SH-SY5Y (cell line): ENCODE data around the gene AMBP.

Experiments used
- GATA2 ChIP-seq: IDR thresholded peaks from 2 replicates; pipeline ENCODE4 v1.6.1; 2011; ENCODE audit warnings: mild to moderate bottlenecking, low read depth, low read length
- GATA3 ChIP-seq: IDR thresholded peaks from 2 replicates; pipeline ENCODE4 v1.6.1; 2011; ENCODE audit warnings: low read depth, mild to moderate bottlenecking, low read length, moderate library complexity

AMBP gene

DNA sequence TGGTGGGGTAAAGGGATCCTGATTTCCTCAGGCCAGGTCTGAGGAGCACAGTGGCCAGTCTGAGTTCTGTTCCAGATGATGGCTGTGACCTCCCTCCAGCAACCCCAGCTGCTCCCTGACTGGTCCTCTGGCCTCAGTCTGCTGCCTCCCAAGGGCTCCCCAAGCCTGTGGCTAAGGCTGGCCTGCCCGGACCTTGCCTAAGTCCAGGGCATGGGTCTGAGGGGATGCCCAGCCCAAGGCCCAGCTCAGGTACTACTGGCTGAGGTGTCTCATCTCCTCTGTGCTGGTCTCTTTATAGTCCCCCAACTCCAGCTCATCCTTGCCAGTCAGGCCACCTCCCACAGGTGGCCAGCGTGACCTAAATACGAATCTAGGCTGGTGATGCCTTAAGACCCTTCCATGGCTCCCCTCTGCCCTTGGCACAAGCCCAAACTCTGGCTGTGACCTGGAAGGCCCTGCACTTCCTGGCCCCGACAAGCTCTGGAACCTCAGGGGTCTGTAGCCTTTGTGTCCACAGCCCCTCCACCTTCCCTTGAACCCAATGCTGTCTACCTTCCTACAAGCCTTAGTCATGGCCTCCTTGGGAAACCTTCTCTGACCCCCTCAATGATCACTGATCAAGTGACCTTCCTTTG lies 11.2 kb upstream of the AMBP start:
- TF ChIP-seq GATA2 (no peak), GATA3 (no peak)

DNA sequence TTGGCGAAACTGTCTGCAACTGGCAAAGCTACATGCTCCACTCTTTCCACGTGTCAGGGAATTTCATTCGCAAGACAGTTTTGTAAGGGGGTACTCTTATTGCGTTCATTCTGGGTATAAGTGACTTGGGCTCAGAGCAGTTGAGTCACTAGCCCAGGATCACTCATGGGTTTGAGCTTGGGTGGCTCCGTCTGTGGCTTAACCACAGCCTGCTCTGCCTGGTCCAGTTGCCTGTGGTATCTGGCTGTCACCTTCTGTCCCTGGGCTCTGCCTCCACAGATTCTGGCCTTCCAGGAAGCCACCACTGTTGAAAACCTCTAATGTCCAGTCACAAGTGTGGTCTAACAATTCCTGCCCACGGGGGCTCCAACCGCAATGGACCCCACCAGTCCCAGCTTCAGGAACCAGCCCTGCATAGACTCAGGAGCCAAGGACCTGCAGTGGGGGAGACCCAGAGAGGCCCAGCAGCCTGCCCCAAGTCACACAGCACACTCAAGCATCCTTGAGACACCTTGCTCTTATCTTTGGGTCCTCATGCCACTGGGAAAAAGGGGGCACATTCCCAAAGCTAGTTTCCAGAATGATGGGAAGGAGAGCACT lies 10.6 kb upstream of the AMBP start:
- no peak for TF ChIP-seq GATA3
- no peak for TF ChIP-seq GATA2

DNA sequence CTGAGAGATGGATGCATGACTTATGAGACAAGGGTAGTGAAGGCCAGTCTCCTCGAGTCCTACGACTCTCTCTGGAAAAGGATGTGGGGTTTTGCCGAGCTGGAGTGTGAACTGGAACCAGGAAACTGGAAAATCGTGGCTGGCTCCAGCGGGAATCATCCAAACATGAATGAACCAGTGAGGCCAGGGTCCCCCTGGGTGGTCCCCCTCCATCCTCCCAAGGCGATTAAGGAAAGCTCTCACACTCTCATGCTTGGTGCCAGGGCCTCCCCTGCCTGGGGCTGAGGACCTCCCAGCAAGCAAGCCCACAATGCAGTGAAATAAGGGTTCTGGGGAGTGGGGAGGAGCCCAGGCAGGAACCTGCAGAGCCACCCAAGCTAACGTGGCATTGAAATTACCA lies 9.6 kb upstream of the AMBP start:
- no peak for TF ChIP-seq GATA3
- no peak for TF ChIP-seq GATA2

DNA sequence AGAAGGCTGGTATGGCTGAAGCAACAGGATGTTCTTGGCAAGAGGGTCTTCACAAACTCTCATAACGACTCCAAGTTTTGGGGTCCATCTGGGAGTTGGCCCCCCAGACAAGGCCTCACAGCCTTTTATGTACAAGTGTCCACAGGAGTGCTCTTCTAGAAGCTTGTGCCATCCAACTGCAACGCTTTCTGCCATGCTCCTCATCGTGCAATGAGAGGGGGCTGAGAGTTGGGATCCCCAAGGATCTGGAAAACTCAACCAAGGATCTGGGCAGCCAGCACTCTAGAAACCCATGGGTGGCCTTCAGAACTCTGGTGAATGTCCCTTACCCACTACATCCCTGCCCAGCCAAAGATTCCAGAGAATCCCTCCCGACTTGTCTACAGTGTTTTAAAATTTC lies 8.5 kb upstream of the AMBP start:
- no peak for TF ChIP-seq GATA2
- TF ChIP-seq GATA3 = no peak

DNA sequence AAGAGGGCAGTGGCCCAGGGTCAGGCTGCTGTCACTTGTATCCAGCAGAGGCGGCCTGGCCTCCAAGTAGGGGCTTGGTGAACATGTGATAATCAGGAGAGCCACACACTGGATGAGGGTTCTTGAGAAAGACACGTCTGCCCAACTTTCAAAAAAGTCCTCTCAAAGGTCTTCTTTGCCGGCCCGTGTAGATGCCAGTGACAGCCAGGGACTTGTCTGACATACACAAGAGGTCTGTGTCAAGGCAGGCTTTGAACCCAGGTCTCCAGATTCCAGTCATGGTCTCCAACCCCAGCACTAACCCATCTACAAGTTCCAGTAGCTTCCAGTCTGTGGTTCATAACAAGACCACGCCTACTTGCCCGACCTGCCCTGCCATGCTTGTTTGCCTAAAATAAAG lies 7.9 kb upstream of the AMBP start:
- no peak for TF ChIP-seq GATA3
- no peak for TF ChIP-seq GATA2

DNA sequence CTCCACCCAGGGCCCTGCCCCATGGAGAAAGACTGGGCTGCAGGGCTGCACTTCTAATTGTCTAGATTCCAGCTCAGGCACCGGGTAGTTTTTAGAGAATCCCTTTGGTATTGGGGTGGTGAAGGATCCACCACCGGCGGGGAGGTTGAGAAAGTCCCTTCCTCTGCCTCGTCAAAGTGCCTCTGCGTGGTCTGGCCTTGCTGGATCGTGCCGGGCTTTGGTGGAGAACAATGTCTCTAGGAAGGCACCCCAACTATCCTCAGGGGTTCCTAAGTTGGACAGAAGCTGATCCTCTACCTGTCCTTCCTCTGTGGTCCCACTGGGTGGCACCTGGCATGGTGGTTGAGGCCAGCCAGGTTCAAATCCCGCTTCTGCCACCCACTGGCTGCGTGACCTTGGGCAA lies 7.3 kb upstream of the AMBP start:
- TF ChIP-seq GATA2 (no peak), GATA3 (no peak)

DNA sequence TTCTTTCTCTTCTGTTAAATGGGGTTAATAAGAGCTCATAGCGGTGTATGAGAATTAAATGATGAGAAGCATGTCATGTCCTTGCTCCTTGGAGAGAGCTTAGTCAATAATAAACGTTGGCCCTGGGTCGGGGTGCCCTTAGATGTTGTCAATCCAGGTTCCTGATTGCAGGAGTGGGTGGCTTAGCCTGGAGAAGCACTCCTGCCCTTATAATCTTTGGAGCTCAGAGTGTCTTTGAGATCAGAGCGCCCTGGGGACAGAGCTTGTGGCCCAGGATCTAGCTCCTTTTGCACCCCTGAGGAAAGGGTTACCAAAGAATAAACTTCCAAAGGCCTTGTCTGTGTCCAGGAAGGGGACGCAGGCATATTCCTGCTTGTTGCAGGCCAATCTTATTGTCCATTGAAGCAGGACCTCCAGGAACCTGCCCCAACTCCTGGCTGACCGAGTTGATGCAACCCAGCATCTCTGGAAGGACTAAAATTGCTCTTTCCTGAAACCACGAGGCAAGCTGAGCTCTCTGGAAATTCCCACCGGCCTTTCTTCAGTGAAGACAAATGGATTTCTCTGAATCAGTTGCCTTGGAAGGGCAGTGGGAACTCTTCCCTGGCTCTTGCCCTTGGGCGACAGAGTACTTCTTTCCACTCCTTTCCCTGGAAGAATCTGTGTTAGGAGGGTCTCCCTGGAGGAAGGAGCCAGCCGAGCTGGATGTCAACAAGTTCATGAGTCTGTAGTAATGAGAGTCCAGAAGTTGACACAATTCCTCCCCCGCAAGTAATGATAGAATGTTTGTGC lies 6.4 kb upstream of the AMBP start:
- TF ChIP-seq GATA2 (no peak), GATA3 (no peak)

DNA sequence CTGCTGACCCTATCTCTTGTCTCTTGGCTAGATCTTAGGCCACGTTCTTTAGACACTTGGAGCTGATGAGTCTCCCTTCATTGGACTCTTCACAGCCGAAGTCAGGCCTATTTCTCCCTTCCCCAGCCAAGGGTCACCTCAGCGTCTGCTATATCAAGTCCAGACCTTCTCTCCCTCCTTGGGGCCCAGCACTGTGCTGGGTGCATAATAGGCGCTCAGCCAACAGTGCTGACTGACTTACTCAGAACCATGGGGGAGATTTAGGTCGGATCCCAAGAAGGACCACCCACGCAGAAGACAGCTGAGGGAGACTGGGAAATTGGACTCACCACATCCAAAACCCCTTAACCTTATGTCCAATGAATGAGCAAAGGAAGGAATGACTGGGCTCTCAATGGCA lies 5.6 kb upstream of the AMBP start:
- TF ChIP-seq GATA2 (no peak), GATA3 (no peak)

DNA sequence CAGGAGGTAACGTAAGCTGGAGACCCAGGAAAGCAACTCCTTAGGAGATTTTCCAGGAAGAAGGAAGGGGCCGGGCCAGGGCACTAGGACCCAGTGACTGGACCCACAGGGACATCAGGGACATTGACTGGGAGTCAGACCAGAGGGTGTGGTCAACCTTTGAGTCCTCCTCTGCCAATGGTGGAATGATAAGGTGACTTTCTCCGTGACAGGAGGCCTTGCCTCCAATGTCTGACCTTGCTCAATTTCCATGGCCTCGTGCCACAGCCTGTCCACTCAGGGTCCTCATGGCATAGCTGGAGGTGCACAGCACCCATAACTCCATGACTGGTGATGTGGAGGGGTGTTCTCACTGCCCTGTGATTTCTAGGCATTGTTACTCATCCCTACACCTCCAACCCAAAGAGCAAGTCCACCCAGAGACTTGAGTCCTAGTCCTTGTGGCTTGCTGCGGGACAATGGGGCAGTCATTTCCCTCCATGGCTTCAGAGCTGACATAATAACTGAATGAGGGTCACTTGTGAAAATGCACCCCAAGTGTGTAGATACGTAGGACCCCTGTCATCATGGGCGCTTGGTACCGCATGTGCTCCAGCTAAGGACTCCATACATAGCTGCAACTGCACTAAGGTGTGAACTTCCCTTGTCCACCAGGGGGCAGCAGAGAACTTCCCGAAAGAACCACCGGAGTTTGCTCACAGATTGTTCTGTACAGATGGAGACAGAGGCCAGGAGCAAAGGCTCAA lies 4.1 kb upstream of the AMBP start:
- TF ChIP-seq GATA2 (no peak), GATA3 (no peak)

DNA sequence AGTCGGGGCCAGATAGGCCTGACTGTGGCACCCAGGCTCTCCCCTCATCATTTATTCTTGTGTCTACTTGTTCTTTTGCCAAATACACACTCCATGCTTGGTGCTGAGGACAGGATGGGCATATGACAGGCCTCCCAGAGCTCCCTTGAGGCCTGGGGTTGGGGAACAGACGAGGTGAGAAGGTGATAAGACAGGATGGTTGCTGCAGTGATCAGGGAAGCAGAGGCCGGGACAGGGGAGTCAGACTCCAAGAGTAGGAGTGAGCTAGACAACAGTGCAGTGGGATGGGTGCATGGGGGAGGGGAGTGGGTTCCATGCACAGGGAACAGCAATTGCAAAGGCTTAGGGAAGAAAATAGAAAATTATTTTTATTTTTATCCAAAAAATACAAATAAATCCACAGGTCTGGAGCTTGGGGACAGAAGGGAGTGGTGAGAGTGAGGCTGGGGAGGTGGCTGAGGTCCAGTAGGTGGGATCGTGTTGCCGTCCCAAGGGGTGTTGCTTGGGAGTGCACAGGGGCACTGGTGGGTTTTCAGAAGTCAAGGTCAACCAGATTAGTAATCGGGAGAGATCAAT lies 3.4 kb upstream of the AMBP start:
- TF ChIP-seq GATA2 (no peak), GATA3 (no peak)

DNA sequence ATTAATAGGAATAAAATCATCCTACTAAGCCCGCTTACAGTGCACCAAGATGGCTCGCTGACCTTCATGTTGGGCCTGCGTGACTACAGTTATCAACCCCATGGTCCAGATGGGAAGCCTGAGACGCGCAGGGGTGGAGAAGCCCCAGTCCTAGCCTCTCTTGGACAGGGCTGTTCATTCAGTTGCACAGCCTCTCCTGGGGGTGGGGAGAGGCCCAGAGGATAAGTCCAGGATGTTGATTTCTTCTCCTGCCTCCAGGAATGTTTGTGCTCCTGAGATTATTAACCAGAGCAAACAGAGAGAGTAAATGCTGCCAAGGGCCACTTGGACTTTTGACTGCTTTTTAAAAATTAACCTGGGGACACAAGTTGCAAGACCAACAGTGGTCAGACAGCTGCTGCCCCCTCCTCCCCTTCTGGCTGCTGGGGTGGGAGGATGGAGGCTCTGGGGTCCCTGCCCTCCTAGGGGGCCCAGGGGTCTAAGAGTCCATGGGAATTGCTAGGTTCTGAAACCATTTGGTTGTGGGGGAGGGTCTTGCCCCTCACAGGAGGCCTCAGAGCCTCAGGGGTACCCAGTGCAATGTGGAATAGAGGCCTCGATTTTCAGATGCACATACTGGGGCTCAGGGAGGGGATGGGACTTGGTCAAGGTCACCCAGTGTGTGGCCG lies 2.8 kb upstream of the AMBP start:
- TF ChIP-seq GATA2 = no peak
- no peak for TF ChIP-seq GATA3

DNA sequence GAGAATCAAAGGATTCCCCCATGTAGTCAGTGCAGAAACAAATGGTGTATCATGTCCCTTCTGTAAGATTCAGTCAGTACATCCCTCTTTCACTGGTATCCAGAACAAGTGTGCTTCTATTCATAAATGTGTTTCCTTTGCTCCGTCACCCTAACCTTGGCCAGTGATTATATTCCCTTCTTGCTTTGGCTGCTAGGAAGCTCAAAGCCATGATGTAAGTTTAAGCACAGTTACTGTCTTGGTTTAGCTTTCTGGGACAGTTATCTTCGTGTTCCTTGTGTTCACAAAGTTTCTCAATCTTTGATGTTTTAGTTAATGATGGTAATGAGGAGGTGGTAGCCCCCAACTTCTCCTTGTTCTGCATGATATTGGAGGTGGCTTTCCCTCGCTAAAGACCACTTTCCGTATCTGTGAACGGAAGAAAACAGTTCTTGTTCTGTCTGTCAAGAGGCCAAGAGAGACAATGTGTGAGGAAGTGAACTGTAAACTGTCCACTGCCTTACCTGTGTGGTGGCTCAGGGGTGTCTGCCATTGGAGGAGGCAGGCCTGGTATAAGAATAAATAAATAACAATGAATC lies 2.2 kb upstream of the AMBP start:
- TF ChIP-seq GATA2 (no peak), GATA3 (no peak)

DNA sequence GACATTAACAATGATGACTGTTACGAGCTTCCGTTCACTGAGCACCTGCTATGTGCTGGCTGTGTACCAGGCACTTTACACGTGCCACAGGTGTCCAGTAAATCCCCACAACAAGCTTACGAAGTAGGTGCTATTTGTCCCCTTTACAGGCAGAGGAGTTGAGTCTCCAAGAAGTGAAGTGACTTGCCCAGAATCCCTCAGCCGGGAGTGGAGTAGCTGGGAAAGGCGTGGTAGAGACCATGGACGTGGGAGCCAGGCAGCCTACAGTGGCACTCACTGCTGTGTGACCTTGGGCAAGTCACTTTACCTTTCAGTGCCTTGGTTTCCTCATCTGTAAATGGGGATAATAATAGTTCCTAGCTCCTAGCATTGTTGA lies 669 bp upstream of the AMBP start:
- TF ChIP-seq GATA3 = no peak
- TF ChIP-seq GATA2 = no peak
